Endothelial cell of umbilical vein (primary cell): ENCODE measurements around the gene OPCML.

ENCODE experiments used
- GATA2 ChIP-seq: IDR thresholded peaks from 2 replicates; pipeline ENCODE4 v1.7.0; 2011; ENCODE audit warnings: low read depth, mild to moderate bottlenecking, moderate library complexity, mixed read lengths, low read length; ENCODE audit not compliant: insufficient read length, insufficient read depth
- JUN ChIP-seq: IDR thresholded peaks from 2 replicates; pipeline ENCODE4 v1.6.1; 2011; ENCODE audit warnings: borderline replicate concordance, low read depth; ENCODE audit not compliant: insufficient read length, insufficient read depth
- MYC ChIP-seq: IDR thresholded peaks from one replicate; pipeline ENCODE4 v1.6.1; 2011; ENCODE audit warnings: mild to moderate bottlenecking, low read depth, low read length
- POLR2A ChIP-seq: IDR thresholded peaks from 2 replicates; pipeline ENCODE4 v1.6.1; 2012; ENCODE audit warnings: low read depth, mild to moderate bottlenecking, control low read depth, low read length
- TF ChIP-seq, protein P1 (sequence below), 2 donors: IDR thresholded peaks; 1 replicate in 1 of 2; 2 replicates in 1 of 2; pipeline ENCODE4 v1.5.1; 2011; ENCODE audit warnings: low read length in 2 of 2, mild to moderate bottlenecking in 2 of 2, moderate library complexity in 2 of 2, control low read depth in 1 of 2, inconsistent platforms in 1 of 2, low read depth in 1 of 2; ENCODE audit not compliant: insufficient read depth in 1 of 2; ENCODE audit errors: extremely low read depth in 1 of 2

DNA sequence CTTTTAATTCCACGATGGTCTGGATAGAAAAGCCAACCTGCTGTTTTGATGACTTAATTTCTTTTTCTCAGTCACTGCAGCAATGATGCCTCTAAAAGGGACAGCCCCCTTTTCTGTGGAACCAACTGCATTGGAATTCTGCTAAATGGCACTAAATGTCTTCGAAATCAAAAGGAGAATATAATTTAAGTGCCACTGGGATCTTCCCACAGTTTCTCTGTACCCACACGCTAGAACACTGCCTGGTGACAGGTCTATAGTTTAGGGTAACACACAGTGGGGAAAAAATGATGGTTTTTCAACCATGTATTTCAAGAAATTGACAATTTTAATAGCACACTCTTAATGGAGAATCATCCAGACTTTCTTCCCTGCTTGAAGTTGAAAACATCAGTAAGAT, 182.3 kb downstream of the OPCML start:
- TF ChIP-seq, protein P1, sequence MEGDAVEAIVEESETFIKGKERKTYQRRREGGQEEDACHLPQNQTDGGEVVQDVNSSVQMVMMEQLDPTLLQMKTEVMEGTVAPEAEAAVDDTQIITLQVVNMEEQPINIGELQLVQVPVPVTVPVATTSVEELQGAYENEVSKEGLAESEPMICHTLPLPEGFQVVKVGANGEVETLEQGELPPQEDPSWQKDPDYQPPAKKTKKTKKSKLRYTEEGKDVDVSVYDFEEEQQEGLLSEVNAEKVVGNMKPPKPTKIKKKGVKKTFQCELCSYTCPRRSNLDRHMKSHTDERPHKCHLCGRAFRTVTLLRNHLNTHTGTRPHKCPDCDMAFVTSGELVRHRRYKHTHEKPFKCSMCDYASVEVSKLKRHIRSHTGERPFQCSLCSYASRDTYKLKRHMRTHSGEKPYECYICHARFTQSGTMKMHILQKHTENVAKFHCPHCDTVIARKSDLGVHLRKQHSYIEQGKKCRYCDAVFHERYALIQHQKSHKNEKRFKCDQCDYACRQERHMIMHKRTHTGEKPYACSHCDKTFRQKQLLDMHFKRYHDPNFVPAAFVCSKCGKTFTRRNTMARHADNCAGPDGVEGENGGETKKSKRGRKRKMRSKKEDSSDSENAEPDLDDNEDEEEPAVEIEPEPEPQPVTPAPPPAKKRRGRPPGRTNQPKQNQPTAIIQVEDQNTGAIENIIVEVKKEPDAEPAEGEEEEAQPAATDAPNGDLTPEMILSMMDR (IDR thresholded peaks at IDR 0.05; ENCODE audit: extremely low read depth in 1 of 2, insufficient read depth in 1 of 2, low read depth in 1 of 2, low read length in 2 of 2), result no peak
- TF ChIP-seq POLR2A, result no peak
- no peak for TF ChIP-seq MYC
- no peak for TF ChIP-seq GATA2
- TF ChIP-seq JUN, result no peak
